ENCODE results near the gene HYAL2.

- no peak for TF ChIP-seq CTCF (IDR thresholded peaks at IDR 0.05)
- TF ChIP-seq POLR2A (IDR thresholded peaks at IDR 0.05) = no peak
Observed at GRCh38 chr3:50303013-50303815, 19.3 kb downstream of the HYAL2 start, which contains the start of gene HYAL1.

All from testis (tissue), 2 donors.